Ovary (tissue), 9 donors: ENCODE measurements around the gene FRAT2. TPM values are rescaled to one million over a fixed set of nuclear protein-coding genes. Genes with fewer than 3 reads are reported as not detected.
"Not testable (repeated sequence)": the region's sequence is repeated elsewhere in the genome, so short reads cannot be mapped to it uniquely, and the experiment has no call there.

ENCODE experiments used
- DNase-seq, 5 donors: peaks; one replicate each; pipeline ENCODE4 v3.0.0-alpha.2; 2019 to 2020
- H3K27ac ChIP-seq, 2 donors: fragments of 200-600 bp; one replicate each; pipeline versions ENCODE4 v1.5.1 to v1.8.0; 2019 to 2022
- H3K27me3 ChIP-seq: fragments of 200-600 bp; one replicate; pipeline ENCODE4 v1.8.0; 2022
- H3K36me3 ChIP-seq: fragments of 200-600 bp; sonication (generic); one replicate; pipeline ENCODE4 v1.5.1; 2019
- H3K4me1 ChIP-seq: one replicate; pipeline ENCODE4 v1.8.1; 2013; ENCODE audit warnings: mild to moderate bottlenecking, moderate library complexity; ENCODE audit not compliant: insufficient read depth
- H3K4me3 ChIP-seq: fragments of 200-600 bp; sonication (generic); one replicate; pipeline ENCODE4 v1.5.1; 2017
- H3K9me3 ChIP-seq, 2 donors: fragments of 200-600 bp in 1 of 2; sonication (generic) in 1 of 2; one replicate each; pipeline versions ENCODE4 v1.5.1 to v1.8.1; 2013 to 2019; ENCODE audit warnings: mild to moderate bottlenecking in 1 of 2, moderate library complexity in 1 of 2
- EP300 ChIP-seq: sonication (generic); formaldehyde crosslinking; IDR thresholded peaks from one replicate; pipeline ENCODE4 v1.6.1; 2017; ENCODE audit warnings: antibody characterized with exemption
- POLR2A ChIP-seq: fragments of 450-650 bp; IDR thresholded peaks from one replicate; pipeline ENCODE4 v1.6.1; 2017; ENCODE audit warnings: antibody characterized with exemption, mild to moderate bottlenecking, moderate library complexity
- WGBS, 3 donors: extraction: QIAGEN DNeasy Blood & Tissue Kit in 1 of 3; methylation state at CpG; one replicate each; pipeline versions ENCODE4 v1.1.5 to v1.1.7; 2013 to 2017; 5-methylcytosine and 5-hydroxymethylcytosine counted together
- intact Hi-C, 4 donors: fragments of 100-400 bp; cut with DNase I; formaldehyde crosslinking; loops; one replicate each; pipeline versions ENCODE4 v1.11.0 to v1.15.1; 2022 to 2023
- polyA plus RNA-seq, 2 donors: library from polyadenylated mRNA; stranded (reverse); fragments of 200-250 nt in 1 of 2; fragments of 350-450 nt in 1 of 2; fragmentation: Illumina TruSeq in 1 of 2; extraction: RNeasy Lipid Tissue Mini Kit (QIAGEN cat#74804) in 1 of 2; gene quantifications; one replicate each; pipeline ENCODE4 v1.2.3, GENCODE V29; 2013 to 2014
- total RNA-seq, 7 donors: library from RNA; depleted of rRNA in 2 of 7; stranded (reverse); fragments of >200 nt in 2 of 7; fragmentation: NEBNext Ultra II Directional in 3 of 7; extraction: Animal tissue kit (Norgen Biotek cat#: 25700) in 3 of 7; gene quantifications; one replicate each; pipeline versions ENCODE4 v1.1.0 to v1.2.4, GENCODE V29; 2016 to 2023
- TF ChIP-seq, protein P1 (sequence below), 3 donors: fragments of 450-650 bp in 2 of 3; fragments of 200-600 bp in 1 of 3; IDR thresholded peaks; one replicate each; pipeline versions ENCODE4 v1.5.1 to v1.8.0; 2016 to 2022; ENCODE audit warnings: antibody characterized with exemption in 3 of 3, mild to moderate bottlenecking in 1 of 3
- donor health status: DM: no; HTN: no; CAD: no; lungs with moderate emphysema.
- donor health status: DM: no; HTN: no; CAD: no.
- donor health status: Bipolar disorder and iron deficiency.
- donor health status: DM: yes; HTN: yes; CAD: no.
- donor health status: DM: no; HTN: no; CAD: no.
- donor health status: DM: yes; HTN: yes; CAD: no.

FRAT2 gene
- total and polyA plus RNA-seq, 9 donors, result 3.2 to 16.8 (median 6.5) TPM

DNA sequence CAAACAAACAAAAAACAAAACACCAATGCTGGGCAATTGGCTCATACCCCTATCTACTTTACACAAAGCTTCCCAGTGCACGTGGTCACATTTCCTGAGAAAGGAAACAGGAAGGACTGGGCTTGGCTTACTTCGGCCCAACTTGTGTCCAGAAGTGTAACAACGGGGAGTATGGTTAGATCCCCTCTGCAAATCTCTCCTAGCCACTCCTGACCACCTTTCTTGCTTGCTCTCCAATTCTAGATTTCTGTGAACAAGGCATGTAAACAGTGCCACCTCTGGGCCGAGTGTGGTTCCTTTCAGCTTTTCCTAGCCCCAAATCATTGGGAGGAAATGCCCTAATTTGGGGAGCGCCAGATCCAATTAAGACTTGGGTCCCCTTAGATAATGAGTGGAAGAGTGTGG is 21.0 kb upstream of the FRAT2 start:
- 59 to 70% (median 60%) methylated on average over 5 of the region's 5 CpGs for WGBS, 3 donors
- intact Hi-C loops, result no loop called here
- DNase-seq, result peak in 1 of 5 donors; percentile 43
- Histone ChIP-seq H3K4me1 (no peaks in the 10 kb centered on the region), H3K4me3 (no peak overlapping the region), H3K36me3 (no peaks in the 10 kb centered on the region), H3K27me3 (no peaks in the 10 kb centered on the region), H3K27ac (no peak overlapping the region), H3K9me3 (no peaks in the 10 kb centered on the region)
- no peak for TF ChIP-seq POLR2A
- TF ChIP-seq, protein P1, sequence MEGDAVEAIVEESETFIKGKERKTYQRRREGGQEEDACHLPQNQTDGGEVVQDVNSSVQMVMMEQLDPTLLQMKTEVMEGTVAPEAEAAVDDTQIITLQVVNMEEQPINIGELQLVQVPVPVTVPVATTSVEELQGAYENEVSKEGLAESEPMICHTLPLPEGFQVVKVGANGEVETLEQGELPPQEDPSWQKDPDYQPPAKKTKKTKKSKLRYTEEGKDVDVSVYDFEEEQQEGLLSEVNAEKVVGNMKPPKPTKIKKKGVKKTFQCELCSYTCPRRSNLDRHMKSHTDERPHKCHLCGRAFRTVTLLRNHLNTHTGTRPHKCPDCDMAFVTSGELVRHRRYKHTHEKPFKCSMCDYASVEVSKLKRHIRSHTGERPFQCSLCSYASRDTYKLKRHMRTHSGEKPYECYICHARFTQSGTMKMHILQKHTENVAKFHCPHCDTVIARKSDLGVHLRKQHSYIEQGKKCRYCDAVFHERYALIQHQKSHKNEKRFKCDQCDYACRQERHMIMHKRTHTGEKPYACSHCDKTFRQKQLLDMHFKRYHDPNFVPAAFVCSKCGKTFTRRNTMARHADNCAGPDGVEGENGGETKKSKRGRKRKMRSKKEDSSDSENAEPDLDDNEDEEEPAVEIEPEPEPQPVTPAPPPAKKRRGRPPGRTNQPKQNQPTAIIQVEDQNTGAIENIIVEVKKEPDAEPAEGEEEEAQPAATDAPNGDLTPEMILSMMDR (IDR thresholded peaks at IDR 0.05), result peak in 1 of 3 donors; percentile 28

DNA sequence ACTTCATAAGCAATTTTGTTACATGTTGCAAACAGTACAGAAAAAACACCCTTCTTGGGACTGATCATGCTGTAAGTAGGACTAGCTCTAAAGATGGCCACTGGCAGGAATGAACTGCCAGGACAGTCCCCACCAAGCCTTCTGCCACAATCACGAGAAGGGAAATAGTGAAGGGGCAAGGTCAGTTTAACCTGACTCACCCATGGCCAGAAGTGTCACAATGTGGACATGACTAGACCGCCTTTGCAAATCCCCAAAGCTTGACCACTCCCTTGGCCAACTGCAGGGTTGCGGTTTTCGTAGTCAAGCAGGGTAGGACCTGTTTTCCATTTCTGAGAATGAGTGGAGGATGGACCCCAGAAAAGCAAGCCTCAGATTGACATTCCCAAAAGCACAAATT is 19.4 kb upstream of the FRAT2 start:
- no peak for DNase-seq
- no peaks in the 10 kb centered on the region for H3K4me1 ChIP-seq
- no peaks in the 10 kb centered on the region for H3K9me3 ChIP-seq
- 88 to 91% (median 90%) methylated on average over 4 of the region's 4 CpGs for whole genome bisulfite sequencing, 3 donors
- no peak overlapping the region for H3K4me3 ChIP-seq
- H3K27ac ChIP-seq, result no peak overlapping the region
- H3K36me3 ChIP-seq, result no peaks in the 10 kb centered on the region
- no peaks in the 10 kb centered on the region for H3K27me3 ChIP-seq
- intact Hi-C loops, result no loop called here
- TF ChIP-seq EP300, result no peak
- TF ChIP-seq POLR2A, result no peak
- TF ChIP-seq, protein P1 (IDR thresholded peaks at IDR 0.05), result no peak

DNA sequence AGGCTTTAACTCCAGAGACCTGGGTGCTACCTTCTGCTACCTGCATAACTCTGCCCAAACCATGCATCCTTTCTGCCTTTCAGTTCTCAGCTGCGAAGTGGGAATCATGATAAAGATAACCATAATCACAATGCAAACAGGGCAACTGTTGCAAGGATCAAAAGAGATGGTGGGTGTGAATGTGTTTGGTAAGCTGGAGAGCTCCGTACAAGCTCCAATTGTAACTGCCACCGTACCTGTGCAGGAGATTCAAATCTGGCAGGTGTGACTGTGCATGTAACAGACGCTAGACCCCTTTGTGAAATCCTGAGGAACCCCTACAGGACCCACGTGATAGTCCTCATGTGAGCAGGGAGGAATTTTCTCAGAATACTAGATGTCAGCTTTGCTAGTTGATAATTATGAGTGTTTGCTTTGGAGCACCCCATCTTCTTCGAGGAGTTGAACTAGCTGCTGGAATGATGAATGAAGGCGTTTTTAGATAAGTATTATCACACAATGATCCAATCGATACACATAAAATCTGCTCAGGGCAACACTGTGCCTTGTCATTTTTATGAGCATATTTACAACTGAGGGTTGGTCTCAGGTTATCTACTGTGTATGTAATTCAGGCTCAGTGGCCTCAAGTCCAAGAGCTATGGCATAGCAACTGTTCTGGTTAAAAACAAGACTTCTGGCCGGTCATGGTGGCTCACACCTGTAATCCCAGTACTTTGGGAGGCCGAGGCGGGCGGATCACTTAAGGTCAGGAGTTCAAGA is 15.4 kb upstream of the FRAT2 start:
- no peak for TF ChIP-seq POLR2A
- TF ChIP-seq, protein P1 (IDR thresholded peaks at IDR 0.05), result no peak
- TF ChIP-seq EP300, result no peak
- Histone ChIP-seq H3K27me3 (no peaks in the 10 kb centered on the region), H3K4me1 (no peaks in the 10 kb centered on the region), H3K27ac (no peak overlapping the region), H3K9me3 (no peaks in the 10 kb centered on the region), H3K4me3 (no peak overlapping the region), H3K36me3 (no peaks in the 10 kb centered on the region)
- whole genome bisulfite sequencing, 3 donors, result 81 to 85% (median 83%) methylated on average over 12 of the region's 12 CpGs
- no peak for DNase-seq
- intact Hi-C loops, result no loop called here

DNA sequence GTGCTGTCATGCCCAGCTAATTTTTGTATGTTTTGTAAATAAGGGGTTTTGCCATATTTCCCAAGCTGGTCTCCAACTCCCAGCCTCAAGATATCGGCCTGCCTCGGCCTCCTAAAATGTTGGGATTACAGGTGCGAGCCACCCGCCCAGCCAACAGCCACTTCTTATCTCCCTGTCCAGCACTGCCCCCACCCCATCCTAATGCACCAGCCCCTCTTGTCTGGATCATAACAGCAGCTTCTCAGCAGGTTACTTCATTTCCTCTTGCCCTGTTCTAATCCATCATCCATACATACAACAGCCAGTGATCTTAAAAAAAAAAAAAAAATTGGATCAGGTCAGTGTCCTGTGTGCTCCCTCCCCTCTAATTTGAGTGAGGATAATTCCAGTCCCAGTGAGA is 12.8 kb upstream of the FRAT2 start:
- intact Hi-C loops, result no loop called here
- no peak for DNase-seq
- WGBS, 3 donors, result 86 to 95% (median 93%) methylated on average over 4 of the region's 4 CpGs
- H3K9me3 ChIP-seq, result no peaks in the 10 kb centered on the region
- H3K4me1 ChIP-seq, result no peaks in the 10 kb centered on the region
- no peak overlapping the region for H3K27ac ChIP-seq
- H3K36me3 ChIP-seq, result no peaks in the 10 kb centered on the region
- TF ChIP-seq, protein P1 (IDR thresholded peaks at IDR 0.05), result no peak
- no peak for TF ChIP-seq EP300
- no peak for TF ChIP-seq POLR2A
- no peak overlapping the region for H3K4me3 ChIP-seq
- H3K27me3 ChIP-seq, result no peaks in the 10 kb centered on the region

DNA sequence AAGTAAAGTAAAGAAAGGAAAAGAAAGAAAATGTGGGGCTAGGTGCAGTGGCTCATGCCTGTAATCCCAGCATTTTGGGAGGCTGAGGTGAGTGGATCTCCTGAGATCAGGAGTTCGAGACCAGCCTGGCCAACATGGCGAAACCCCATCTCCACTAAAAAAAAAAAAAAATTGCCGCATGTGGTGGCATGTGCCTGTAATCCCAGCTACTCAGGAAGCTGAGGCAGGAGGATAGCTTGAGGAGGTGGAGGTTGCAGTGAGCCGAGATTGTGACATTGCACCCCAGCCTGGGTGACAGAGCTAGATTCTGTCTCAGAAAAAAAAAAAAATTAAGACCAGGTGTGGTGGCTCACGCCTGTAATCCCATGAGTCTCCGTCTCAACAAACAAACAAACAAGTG is 9.1 kb upstream of the FRAT2 start:
- WGBS, 3 donors, result 90 to 93% (median 92%) methylated on average over 6 of the region's 6 CpGs
- H3K4me3 ChIP-seq, H3K4me1 ChIP-seq, DNase-seq, H3K27ac ChIP-seq, intact Hi-C loops, H3K36me3 ChIP-seq, H3K9me3 ChIP-seq, H3K27me3 ChIP-seq: not testable (repeated sequence)
